ENCODE data around the gene ARHGAP27. TPM values are rescaled to one million over a fixed set of nuclear protein-coding genes. Genes with fewer than 3 reads are reported as not detected.

ARHGAP27 gene
- total and polyA plus RNA-seq, 2 of the 4 experiments (the other 2 are of a cell fraction): under 0.01 to 0.89 TPM

- ChIA-PET CTCF (no interaction called here), POLR2A (ENCODE audit: unreplicated experiment) (no interaction called here)
- H2AFZ ChIP-seq (replicated peaks; ENCODE audit: low read length, poor library complexity): no peak overlapping the region
- intact Hi-C loops (cut with micrococcal nuclease): no loop called here
- H3K27ac ChIP-seq (ENCODE audit: insufficient read depth, low read length): no peak overlapping the region
- H4K20me1 ChIP-seq (ENCODE audit: insufficient read depth, low read length): no peaks in the 10 kb centered on the region; the same call in none of the 2 replicates
- no peaks in the 10 kb centered on the region for H3K79me1 ChIP-seq (ENCODE audit: low read depth in 1 of 2, low read length in 2 of 2)
- in situ Hi-C loops (cut with MboI; ENCODE audit: low sequenced_read_pairs): loop anchor here (25.0 kb wide), 1 partner anchor 427 kb away; the partner anchor contains the start of gene SPPL2C
- H2AK5ac ChIP-seq (ENCODE audit: low read depth, low read length): no peak overlapping the region
- no peaks in the 10 kb centered on the region for H3K36me3 ChIP-seq (ENCODE audit: control insufficient read depth, insufficient read depth, low read length)
- no peak overlapping the region for H2BK120ac ChIP-seq (ENCODE audit: low read depth, low read length)
- no peak overlapping the region for H3K14ac ChIP-seq (replicated peaks; ENCODE audit: low read depth, low read length)
- no peak overlapping the region for H3K9ac ChIP-seq (ENCODE audit: low read depth, low read length)
- H2BK15ac ChIP-seq (ENCODE audit: low read depth, low read length): no peak overlapping the region
- ATAC-seq (ENCODE audit: low read depth): no peak
- no peak overlapping the region for H3K4ac ChIP-seq (ENCODE audit: low read depth, low read length)
- no peak overlapping the region for H4K8ac ChIP-seq (ENCODE audit: low read depth in 2 of 2, low read length in 2 of 2)
- no peak overlapping the region for H3K23ac ChIP-seq (ENCODE audit: low read depth, low read length)
- WGBS, 2 experiments (ENCODE audit: extremely low coverage in 2 of 2, insufficient read length in 1 of 2): 80% methylated on average over 11 of the region's 24 CpGs; no CpG with 5 or more reads in 1 of the 2 experiments
- H2BK20ac ChIP-seq (ENCODE audit: low read depth, low read length): no peak overlapping the region
- dilution Hi-C loops (cut with HindIII; ENCODE audit: low sequenced_read_pairs, unreplicated experiment): no loop called here
- H2BK5ac ChIP-seq (ENCODE audit: low read depth, low read length, poor library complexity, severe bottlenecking): no peak overlapping the region
- H3K9me3 ChIP-seq (ENCODE audit: control insufficient read depth, insufficient read depth, low read length): no peaks in the 10 kb centered on the region
- peaks cover 6% of the 10 kb centered on the region; the same call in 1 of the 2 replicates for H3K4me1 ChIP-seq (ENCODE audit: control insufficient read depth, insufficient read depth, low read length)
- no peak overlapping the region for H3K56ac ChIP-seq (ENCODE audit: extremely low read depth, insufficient read depth, low read length)
- H3K4me3 ChIP-seq (ENCODE audit: insufficient read depth, low read depth, low read length): no peak overlapping the region
- no peak overlapping the region for H3K18ac ChIP-seq (ENCODE audit: low read depth, low read length)
- peaks cover 17% of the 10 kb centered on the region for H3K27me3 ChIP-seq (ENCODE audit: control insufficient read depth, insufficient read depth, low read length)
- H3K4me2 ChIP-seq (ENCODE audit: low read depth, low read length): no peak overlapping the region
- H3K9me1 ChIP-seq (ENCODE audit: insufficient read depth, low read length): no peaks in the 10 kb centered on the region
- no peak overlapping the region for H4K5ac ChIP-seq (ENCODE audit: low read depth, low read length)
- no peak overlapping the region for H2AK9ac ChIP-seq (replicated peaks; ENCODE audit: low read depth, low read length, poor library complexity)
- DNase-seq: no peak
- no TSS peak for BruUV-seq (replicated peaks)
- H4K91ac ChIP-seq (ENCODE audit: insufficient read depth, low read depth, low read length): no peak overlapping the region
- TF ChIP-seq MXI1 (IDR thresholded peaks at IDR 0.05; ENCODE audit: borderline replicate concordance, low read depth, low read length) (no peak), MAZ (IDR thresholded peaks at IDR 0.05; ENCODE audit: borderline replicate concordance, low read depth, low read length) (no peak), CEBPB (IDR thresholded peaks at IDR 0.05; ENCODE audit: low read depth, low read length) (no peak), SMC3 (IDR thresholded peaks at IDR 0.05; ENCODE audit: low read depth, low read length) (no peak), RAD21 (IDR thresholded peaks at IDR 0.05; ENCODE audit: low read length) (no peak), POLR2A (IDR thresholded peaks at IDR 0.05; ENCODE audit: low read depth, low read length) (no peak), FOS (IDR thresholded peaks at IDR 0.05; ENCODE audit: low read depth, low read length) (no peak), MAFK (IDR thresholded peaks at IDR 0.05; ENCODE audit: low read depth, low read length) (no peak), CHD1 (IDR thresholded peaks at IDR 0.05; ENCODE audit: low read depth, low read length) (no peak), NFE2L2 (IDR thresholded peaks at IDR 0.05; ENCODE audit: low read depth, low read length) (no peak), BHLHE40 (IDR thresholded peaks at IDR 0.05; ENCODE audit: low read depth, low read length) (no peak), RCOR1 (IDR thresholded peaks at IDR 0.05; ENCODE audit: insufficient replicate concordance, low read length) (no peak), RFX5 (IDR thresholded peaks at IDR 0.05; ENCODE audit: low read depth, low read length) (no peak)
- TF ChIP-seq, protein P1, sequence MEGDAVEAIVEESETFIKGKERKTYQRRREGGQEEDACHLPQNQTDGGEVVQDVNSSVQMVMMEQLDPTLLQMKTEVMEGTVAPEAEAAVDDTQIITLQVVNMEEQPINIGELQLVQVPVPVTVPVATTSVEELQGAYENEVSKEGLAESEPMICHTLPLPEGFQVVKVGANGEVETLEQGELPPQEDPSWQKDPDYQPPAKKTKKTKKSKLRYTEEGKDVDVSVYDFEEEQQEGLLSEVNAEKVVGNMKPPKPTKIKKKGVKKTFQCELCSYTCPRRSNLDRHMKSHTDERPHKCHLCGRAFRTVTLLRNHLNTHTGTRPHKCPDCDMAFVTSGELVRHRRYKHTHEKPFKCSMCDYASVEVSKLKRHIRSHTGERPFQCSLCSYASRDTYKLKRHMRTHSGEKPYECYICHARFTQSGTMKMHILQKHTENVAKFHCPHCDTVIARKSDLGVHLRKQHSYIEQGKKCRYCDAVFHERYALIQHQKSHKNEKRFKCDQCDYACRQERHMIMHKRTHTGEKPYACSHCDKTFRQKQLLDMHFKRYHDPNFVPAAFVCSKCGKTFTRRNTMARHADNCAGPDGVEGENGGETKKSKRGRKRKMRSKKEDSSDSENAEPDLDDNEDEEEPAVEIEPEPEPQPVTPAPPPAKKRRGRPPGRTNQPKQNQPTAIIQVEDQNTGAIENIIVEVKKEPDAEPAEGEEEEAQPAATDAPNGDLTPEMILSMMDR (conservative IDR thresholded peaks at IDR 0.05; ENCODE audit: low read depth, low read length): no peak
- TF ChIP-seq, protein P2, sequence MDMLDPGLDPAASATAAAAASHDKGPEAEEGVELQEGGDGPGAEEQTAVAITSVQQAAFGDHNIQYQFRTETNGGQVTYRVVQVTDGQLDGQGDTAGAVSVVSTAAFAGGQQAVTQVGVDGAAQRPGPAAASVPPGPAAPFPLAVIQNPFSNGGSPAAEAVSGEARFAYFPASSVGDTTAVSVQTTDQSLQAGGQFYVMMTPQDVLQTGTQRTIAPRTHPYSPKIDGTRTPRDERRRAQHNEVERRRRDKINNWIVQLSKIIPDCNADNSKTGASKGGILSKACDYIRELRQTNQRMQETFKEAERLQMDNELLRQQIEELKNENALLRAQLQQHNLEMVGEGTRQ (IDR thresholded peaks at IDR 0.05; ENCODE audit: low read depth, low read length): no peak
Observed at GRCh38 chr17:45410144-45411091, 22.3 kb downstream of the ARHGAP27 start.

Data from IMR-90 (cell line).